HUES6 (cell line): ENCODE measurements around the gene NTSR1.

Experiments used
- H3K27ac ChIP-seq: 2 replicates; pipeline ENCODE4 v1.7.0; 2013; ENCODE audit warnings: low read depth, mild to moderate bottlenecking, low read length, inconsistent platforms
- H3K27me3 ChIP-seq: 2 replicates; pipeline ENCODE4 v1.6.1; 2013; ENCODE audit warnings: low read length; ENCODE audit not compliant: control insufficient read depth, insufficient read depth
- H3K36me3 ChIP-seq: 2 replicates; pipeline ENCODE4 v1.6.1; 2013; ENCODE audit warnings: low read length; ENCODE audit not compliant: control insufficient read depth, insufficient read depth
- H3K4me1 ChIP-seq: 2 replicates; pipeline ENCODE4 v1.6.1; 2013; ENCODE audit warnings: low read length; ENCODE audit not compliant: control insufficient read depth, insufficient read depth
- H3K4me3 ChIP-seq: 2 replicates; pipeline ENCODE4 v1.5.1; 2013; ENCODE audit warnings: low read depth, low read length
- H3K9ac ChIP-seq: one replicate; pipeline ENCODE4 v1.6.1; 2013; ENCODE audit warnings: mild to moderate bottlenecking, low read length
- H3K9me3 ChIP-seq: 2 replicates; pipeline ENCODE4 v1.6.1; 2013; ENCODE audit warnings: low read depth, low read length; ENCODE audit not compliant: control insufficient read depth, insufficient read depth

Gene NTSR1

GRCh38 chr20:62792182-62792939, 83.7 kb downstream of the NTSR1 start:
- Histone ChIP-seq H3K36me3 (no peaks in the 10 kb centered on the region), H3K4me3 (no peak overlapping the region), H3K27ac (no peak overlapping the region), H3K27me3 (peaks cover 7% of the 10 kb centered on the region), H3K9ac (no peak overlapping the region), H3K9me3 (no peaks in the 10 kb centered on the region), H3K4me1 (peaks cover 8% of the 10 kb centered on the region)

GRCh38 chr20:62792940-62793756, 84.5 kb downstream of the NTSR1 start:
- Histone ChIP-seq H3K27ac (no peak overlapping the region), H3K36me3 (peaks cover 7% of the 10 kb centered on the region), H3K9ac (no peak overlapping the region), H3K4me3 (no peak overlapping the region), H3K4me1 (peaks cover 8% of the 10 kb centered on the region), H3K9me3 (no peaks in the 10 kb centered on the region), H3K27me3 (peaks cover 7% of the 10 kb centered on the region)

- Histone ChIP-seq H3K4me3 (peak overlapping the region; percentile 44), H3K27ac (no peak overlapping the region), H3K9ac (no peak overlapping the region), H3K9me3 (no peaks in the 10 kb centered on the region), H3K27me3 (peaks cover 7% of the 10 kb centered on the region), H3K4me1 (peaks cover 8% of the 10 kb centered on the region), H3K36me3 (peaks cover 12% of the 10 kb centered on the region)
Measured at GRCh38 chr20:62793757-62794006, 85.0 kb downstream of the NTSR1 start.

GRCh38 chr20:62794007-62794724, 85.5 kb downstream of the NTSR1 start:
- H3K9ac ChIP-seq = peak overlapping the region; percentile 47
- peak overlapping the region; percentile 80 for H3K4me3 ChIP-seq
- H3K36me3 ChIP-seq = peaks cover 17% of the 10 kb centered on the region
- no peak overlapping the region for H3K27ac ChIP-seq
- no peaks in the 10 kb centered on the region for H3K9me3 ChIP-seq
- peaks cover 8% of the 10 kb centered on the region for H3K4me1 ChIP-seq
- H3K27me3 ChIP-seq = peaks cover 7% of the 10 kb centered on the region

GRCh38 chr20:62795023-62795761, 86.6 kb downstream of the NTSR1 start:
- Histone ChIP-seq H3K9ac (peak overlapping the region; percentile 76), H3K4me3 (peak overlapping the region; percentile 80), H3K4me1 (peaks cover 8% of the 10 kb centered on the region), H3K36me3 (peaks cover 26% of the 10 kb centered on the region), H3K9me3 (no peaks in the 10 kb centered on the region), H3K27me3 (peaks cover 5% of the 10 kb centered on the region), H3K27ac (peak overlapping the region; percentile 11; the same call in 1 of the 2 replicates)

GRCh38 chr20:62796699-62797491, 88.3 kb downstream of the NTSR1 start:
- Histone ChIP-seq H3K27ac (no peak overlapping the region), H3K9ac (no peak overlapping the region)

DNA sequence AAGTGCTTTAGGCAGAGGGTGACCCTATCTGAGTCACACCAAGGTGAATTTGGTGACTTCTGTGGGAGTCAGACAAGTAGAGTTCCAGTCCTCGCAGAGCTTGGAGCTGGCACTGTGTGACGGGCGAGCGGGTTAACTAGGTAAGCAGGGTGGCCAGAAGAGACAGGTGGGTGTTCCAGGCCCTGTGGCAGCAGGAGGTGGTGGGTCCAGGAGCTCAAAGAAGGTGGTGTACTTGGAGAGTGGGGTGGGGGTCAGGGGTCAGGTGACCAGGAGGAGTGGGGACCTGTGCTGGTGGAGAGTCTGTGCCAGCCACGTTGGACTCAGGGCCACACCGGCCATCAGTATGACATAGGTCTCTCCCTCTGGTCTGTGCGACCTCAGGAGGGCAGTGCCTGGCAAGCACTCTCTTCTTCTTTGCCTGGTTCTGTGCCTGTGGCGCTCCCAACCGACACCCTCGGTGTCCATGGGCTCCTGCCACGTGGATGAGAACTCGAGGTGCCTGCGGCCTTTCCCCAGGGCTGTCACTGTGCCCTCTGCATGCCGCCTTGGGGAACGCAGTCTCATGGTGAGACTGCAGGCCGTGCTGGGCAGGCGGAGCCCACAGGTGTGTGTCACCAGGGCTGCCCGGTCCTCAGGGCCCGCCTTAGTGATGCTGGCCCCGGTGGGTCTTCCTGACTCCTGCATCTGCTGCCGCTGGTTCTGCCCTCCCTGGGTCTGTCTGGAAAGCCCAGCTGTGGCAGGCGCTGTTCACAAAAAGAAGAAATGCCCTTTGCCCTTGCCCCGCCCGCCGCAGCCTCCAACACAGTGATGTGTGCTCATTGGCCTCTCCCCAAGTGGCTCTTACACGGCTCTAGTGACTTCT, 89.3 kb downstream of the NTSR1 start:
- Histone ChIP-seq H3K27ac (no peak overlapping the region), H3K36me3 (peaks cover 34% of the 10 kb centered on the region), H3K9me3 (no peaks in the 10 kb centered on the region), H3K27me3 (peaks cover 3% of the 10 kb centered on the region; the same call in 1 of the 2 replicates), H3K9ac (no peak overlapping the region), H3K4me1 (peaks cover 8% of the 10 kb centered on the region), H3K4me3 (no peak overlapping the region)

More at GRCh38 chr20:62796699-62797491, 88.3 kb downstream of the NTSR1 start:
- Histone ChIP-seq H3K4me3 (peak overlapping the region; percentile 80), H3K4me1 (peaks cover 8% of the 10 kb centered on the region), H3K9me3 (no peaks in the 10 kb centered on the region), H3K36me3 (peaks cover 34% of the 10 kb centered on the region), H3K27me3 (peaks cover 3% of the 10 kb centered on the region; the same call in 1 of the 2 replicates)

DNA sequence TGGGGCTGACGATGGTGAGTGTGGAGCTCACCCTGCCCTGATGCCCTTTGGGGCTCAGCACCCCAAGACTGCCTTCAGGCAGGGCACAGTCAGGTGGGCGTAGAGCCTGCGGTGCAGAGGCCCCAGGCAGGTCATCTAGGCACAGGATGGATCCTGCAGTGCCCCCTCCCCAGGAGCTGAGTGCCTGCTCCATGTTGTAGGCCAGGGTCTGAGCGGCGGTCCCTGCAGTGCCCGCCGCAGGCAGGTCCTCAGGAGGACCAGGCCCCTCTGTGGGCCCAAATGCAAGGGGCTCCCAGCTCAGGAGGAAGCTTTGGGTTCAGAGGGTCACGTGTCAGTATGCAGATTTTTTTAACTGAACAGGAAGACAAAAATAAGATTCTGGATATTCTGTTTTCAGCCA, 90.4 kb downstream of the NTSR1 start:
- Histone ChIP-seq H3K4me1 (peaks cover 3% of the 10 kb centered on the region), H3K9ac (no peak overlapping the region)

GRCh38 chr20:62799459-62799858, 90.8 kb downstream of the NTSR1 start:
- no peak overlapping the region for H3K9ac ChIP-seq
- peaks cover 2% of the 10 kb centered on the region; the same call in 1 of the 2 replicates for H3K4me1 ChIP-seq

More for the DNA sequence above, 90.4 kb downstream of the NTSR1 start:
- Histone ChIP-seq H3K36me3 (peaks cover 34% of the 10 kb centered on the region), H3K9me3 (no peaks in the 10 kb centered on the region), H3K4me3 (no peak overlapping the region), H3K27ac (no peak overlapping the region), H3K27me3 (peaks cover 3% of the 10 kb centered on the region; the same call in 1 of the 2 replicates)

More at GRCh38 chr20:62799459-62799858, 90.8 kb downstream of the NTSR1 start:
- no peak overlapping the region for H3K4me3 ChIP-seq
- peaks cover 34% of the 10 kb centered on the region for H3K36me3 ChIP-seq
- H3K27me3 ChIP-seq = peaks cover 3% of the 10 kb centered on the region; the same call in 1 of the 2 replicates
- no peaks in the 10 kb centered on the region for H3K9me3 ChIP-seq
- H3K27ac ChIP-seq = no peak overlapping the region
